OCI-LY7 (cell line): Measurements from ENCODE around the gene FOXJ3. TPM values are rescaled to one million over a fixed set of nuclear protein-coding genes. Genes with fewer than 3 reads are reported as not detected.

Experiments used
- BruUV-seq: library from RNA; stranded (reverse); fragments of 400-500 nt; replicated peaks from 2 replicates; lab custom pipeline; 2021; lab: Mats Ljungman, UMichigan
- CTCF ChIA-PET: fragments of 300-600 bp; sonication (Branson Sonifier 250); formaldehyde crosslinking; loops from one replicate; lab custom pipeline; 2022; ENCODE audit warnings: antibody characterized with exemption; ENCODE audit not compliant: unreplicated experiment; lab: Charles Lee
- POLR2A ChIA-PET: fragments of 300-600 bp; sonication (Branson Sonifier 250); formaldehyde crosslinking; loops from one replicate; lab custom pipeline; 2022; ENCODE audit warnings: antibody characterized with exemption; lab: Charles Lee
- DNase-seq: peaks from one replicate; pipeline ENCODE4 v3.0.0-alpha.2; 2015; ENCODE audit warnings: low spot score
- H2AFZ ChIP-seq: fragments of 200-600 bp; sonication (generic), shearing (Covaris generic); 2 replicates; pipeline ENCODE4 v1.6.1; 2014; ENCODE audit warnings: mild to moderate bottlenecking, antibody characterized with exemption, low read length, moderate library complexity
- H3K27ac ChIP-seq: fragments of 200-600 bp; sonication (generic); 2 replicates; pipeline ENCODE4 v1.5.1; 2014; ENCODE audit warnings: mixed run types, low read depth, mild to moderate bottlenecking, moderate library complexity, low read length, inconsistent platforms; ENCODE audit not compliant: poor library complexity, severe bottlenecking
- H3K36me3 ChIP-seq: fragments of 200-600 bp; sonication (generic); 2 replicates; pipeline ENCODE4 v1.6.1; 2014; ENCODE audit warnings: mild to moderate bottlenecking, antibody characterized with exemption, low read length, moderate library complexity, mixed read lengths; ENCODE audit not compliant: insufficient read depth
- H3K4me1 ChIP-seq: fragments of 200-600 bp; sonication (generic); 2 replicates; pipeline ENCODE4 v1.5.1; 2014; ENCODE audit warnings: mild to moderate bottlenecking, low read length; ENCODE audit not compliant: insufficient read depth, poor library complexity, severe bottlenecking
- H3K4me2 ChIP-seq: fragments of 200-600 bp; sonication (generic); 2 replicates; pipeline ENCODE4 v1.6.1; 2014; ENCODE audit warnings: mild to moderate bottlenecking, low read length
- H3K4me3 ChIP-seq: fragments of 200-600 bp; sonication (generic); 2 replicates; pipeline ENCODE4 v1.5.1; 2014; ENCODE audit warnings: mild to moderate bottlenecking, low read depth, low read length; ENCODE audit not compliant: poor library complexity, severe bottlenecking
- H3K79me2 ChIP-seq: fragments of 200-600 bp; sonication (generic); 2 replicates; pipeline ENCODE4 v1.6.1; 2016; ENCODE audit warnings: low read depth, mild to moderate bottlenecking, low read length, moderate library complexity, mixed read lengths; ENCODE audit not compliant: insufficient read depth
- H3K9me2 ChIP-seq: fragments of 200-600 bp; sonication (generic); 2 replicates; pipeline ENCODE4 v1.6.1; 2016; ENCODE audit warnings: mild to moderate bottlenecking, low read length, mixed read lengths; ENCODE audit not compliant: insufficient read depth
- H3K9me3 ChIP-seq: fragments of 200-600 bp; sonication (generic); 2 replicates; pipeline ENCODE4 v1.6.1; 2014; ENCODE audit warnings: mild to moderate bottlenecking, mixed run types, low read length, mixed read lengths
- H4K20me1 ChIP-seq: fragments of 200-600 bp; sonication (generic); 2 replicates; pipeline ENCODE4 v1.6.1; 2014; ENCODE audit warnings: mild to moderate bottlenecking, antibody characterized with exemption, low read length, moderate library complexity, mixed read lengths; ENCODE audit not compliant: insufficient read depth
- CTCF ChIP-seq: fragments of 200-600 bp; sonication (generic); conservative IDR thresholded peaks from 2 replicates; pipeline ENCODE4 v1.5.1; 2014; ENCODE audit warnings: mild to moderate bottlenecking, antibody characterized with exemption, low read length, moderate library complexity, mixed read lengths
- EZH2phosphoT487 ChIP-seq: fragments of 200-600 bp; sonication (generic); IDR thresholded peaks from 2 replicates; pipeline ENCODE4 v1.6.1; 2018; ENCODE audit warnings: low read depth, borderline replicate concordance, mild to moderate bottlenecking, mixed run types, antibody characterized with exemption, low read length, moderate library complexity, mixed read lengths
- intact Hi-C: fragments of 100-400 bp; cut with micrococcal nuclease; formaldehyde crosslinking; loops from one replicate; pipeline ENCODE4 v1.10.0; 2022; ENCODE audit not compliant: unreplicated experiment
- total RNA-seq, 2 experiments: library from RNA; depleted of rRNA in 1 of 2; stranded (reverse); fragments of >200 nt in 1 of 2; shearing (Covaris generic) in 1 of 2; gene quantifications; 2 replicates each; pipeline ENCODE4 v1.2.3, GENCODE V29; 2014 to 2022

FOXJ3 gene
- total RNA-seq, 2 experiments from 2014 or later, result 34.8 to 43.1 TPM

DNA sequence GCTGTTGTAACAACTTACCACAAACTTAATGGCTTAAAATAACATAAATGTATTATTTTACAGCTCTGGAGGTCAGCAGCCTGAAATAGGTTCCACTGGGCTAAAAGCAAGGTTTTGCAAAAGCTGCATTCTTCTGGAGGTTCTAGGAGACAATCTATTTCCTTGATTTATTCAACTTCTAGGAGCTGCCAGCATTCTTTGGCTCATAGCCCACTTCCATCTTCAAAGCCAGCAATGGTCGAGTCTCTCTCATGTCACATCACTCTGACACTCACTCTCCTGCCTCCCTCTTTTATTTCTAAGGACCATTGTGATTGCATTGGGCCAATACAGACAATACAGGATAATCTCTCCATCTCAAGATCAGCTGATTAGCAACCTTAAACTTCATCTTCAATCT lies 15.1 kb upstream of the FOXJ3 start:
- CTCF ChIA-PET, result no interaction called here

GRCh38 chr1:42348498-42348897 lies 13.5 kb upstream of the FOXJ3 start:
- intact Hi-C loops, result no loop called here
- no peaks in the 10 kb centered on the region for H4K20me1 ChIP-seq
- no peaks in the 10 kb centered on the region for H3K4me1 ChIP-seq
- ChIA-PET POLR2A (no interaction called here), CTCF (no interaction called here)
- no peak overlapping the region for H3K27ac ChIP-seq
- H3K79me2 ChIP-seq, result no peaks in the 10 kb centered on the region
- no peak overlapping the region for H2AFZ ChIP-seq
- no TSS peak for BruUV-seq
- no peak for DNase-seq
- H3K4me2 ChIP-seq, result no peak overlapping the region
- TF ChIP-seq CTCF (no peak), EZH2phosphoT487 (no peak)
- H3K9me3 ChIP-seq, result no peaks in the 10 kb centered on the region
- H3K9me2 ChIP-seq, result no peaks in the 10 kb centered on the region
- no peaks in the 10 kb centered on the region for H3K36me3 ChIP-seq
- H3K4me3 ChIP-seq, result no peak overlapping the region

More for the DNA sequence above, 15.1 kb upstream of the FOXJ3 start:
- Histone ChIP-seq H3K79me2 (no peaks in the 10 kb centered on the region), H3K4me1 (no peaks in the 10 kb centered on the region), H3K36me3 (no peaks in the 10 kb centered on the region), H4K20me1 (no peaks in the 10 kb centered on the region), H3K9me2 (no peaks in the 10 kb centered on the region), H3K4me3 (no peak overlapping the region), H3K27ac (no peak overlapping the region), H3K9me3 (no peaks in the 10 kb centered on the region), H2AFZ (no peak overlapping the region), H3K4me2 (no peak overlapping the region)
- BruUV-seq, result no TSS peak
- TF ChIP-seq EZH2phosphoT487 (no peak), CTCF (no peak)
- intact Hi-C loops, result no loop called here
- no peak for DNase-seq
- POLR2A ChIA-PET, result no interaction called here

DNA sequence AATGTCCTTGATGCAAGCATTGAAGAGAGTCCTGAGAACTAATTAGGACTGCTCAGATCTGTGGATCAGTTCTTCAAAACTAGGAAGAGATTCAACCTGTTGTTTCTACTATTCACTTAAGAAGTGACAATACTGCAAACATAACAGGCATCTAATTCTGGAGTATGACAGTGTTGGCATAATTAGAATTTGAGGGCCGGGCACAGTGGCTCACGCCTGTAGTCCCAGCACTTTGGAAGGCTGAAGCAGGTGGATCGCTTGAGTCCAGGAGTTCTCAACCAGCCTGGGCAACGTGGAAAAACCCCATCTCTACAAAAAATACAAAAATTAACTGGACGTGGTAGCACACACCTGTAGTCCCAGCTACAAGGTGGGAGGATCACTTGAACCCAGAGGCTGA lies 8.0 kb upstream of the FOXJ3 start:
- intact Hi-C loops, result no loop called here
- BruUV-seq, result no TSS peak
- H3K9me2 ChIP-seq, result no peaks in the 10 kb centered on the region
- H4K20me1 ChIP-seq, result no peaks in the 10 kb centered on the region
- TF ChIP-seq CTCF (no peak), EZH2phosphoT487 (no peak)
- H3K36me3 ChIP-seq, result no peaks in the 10 kb centered on the region
- no peaks in the 10 kb centered on the region for H3K9me3 ChIP-seq
- no peak overlapping the region for H3K4me3 ChIP-seq
- H3K4me2 ChIP-seq, result no peak overlapping the region
- ChIA-PET POLR2A (no interaction called here), CTCF (no interaction called here)
- no peak overlapping the region for H2AFZ ChIP-seq
- no peaks in the 10 kb centered on the region for H3K4me1 ChIP-seq
- no peak overlapping the region for H3K27ac ChIP-seq
- no peaks in the 10 kb centered on the region for H3K79me2 ChIP-seq
- DNase-seq, result no peak
